ENCODE measurements around the gene EPOP.

EPOP gene

DNA sequence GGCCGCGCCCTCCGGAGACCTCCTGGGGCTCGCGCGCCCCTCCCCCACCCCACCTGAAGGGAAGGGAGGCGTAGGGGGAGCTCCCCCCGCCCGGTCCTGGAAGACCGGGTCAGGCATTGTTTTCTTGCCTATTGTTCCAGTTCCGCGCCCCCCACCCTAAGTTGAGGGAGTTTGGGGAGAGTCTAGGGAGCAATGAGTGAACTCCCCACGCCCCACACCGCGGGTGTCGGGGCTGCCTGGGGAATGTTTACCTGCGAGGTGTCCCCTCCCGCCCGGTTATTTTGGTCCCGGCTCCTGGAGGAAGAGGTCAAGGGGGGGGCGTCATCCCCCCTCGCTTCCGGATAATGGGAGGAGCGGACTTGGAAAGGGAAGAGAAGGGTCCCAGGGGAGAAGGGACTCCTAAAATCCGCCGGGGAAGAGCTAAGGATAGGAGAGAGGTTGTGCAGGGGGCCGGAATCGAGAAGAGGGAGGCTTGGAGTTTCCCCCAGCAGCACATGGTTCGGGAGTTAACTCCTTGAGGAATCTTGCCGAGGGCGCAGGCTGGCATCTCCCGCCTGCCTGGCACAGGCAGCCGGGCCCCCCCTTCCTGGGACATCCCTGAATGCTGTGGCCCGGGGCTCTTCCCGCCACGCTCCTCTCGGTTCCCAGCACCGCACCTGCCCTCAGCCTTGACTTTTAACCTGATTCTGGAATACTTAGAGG lies 31.2 kb upstream of the EPOP start:
- no peak for DNase-seq

DNA sequence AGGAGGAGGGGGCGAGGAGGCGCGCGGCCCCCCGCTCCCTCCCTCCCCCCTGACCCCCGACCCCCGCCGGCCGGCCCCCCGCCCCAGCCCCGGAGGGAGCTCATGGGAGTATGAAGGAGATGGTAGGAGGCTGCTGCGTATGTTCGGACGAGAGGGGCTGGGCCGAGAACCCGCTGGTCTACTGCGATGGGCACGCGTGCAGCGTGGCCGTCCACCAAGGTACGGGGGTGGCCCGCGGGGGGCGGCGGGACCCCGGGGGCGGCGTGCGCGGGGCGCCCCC lies 30.7 kb upstream of the EPOP start:
- DNase-seq, result no peak

DNA sequence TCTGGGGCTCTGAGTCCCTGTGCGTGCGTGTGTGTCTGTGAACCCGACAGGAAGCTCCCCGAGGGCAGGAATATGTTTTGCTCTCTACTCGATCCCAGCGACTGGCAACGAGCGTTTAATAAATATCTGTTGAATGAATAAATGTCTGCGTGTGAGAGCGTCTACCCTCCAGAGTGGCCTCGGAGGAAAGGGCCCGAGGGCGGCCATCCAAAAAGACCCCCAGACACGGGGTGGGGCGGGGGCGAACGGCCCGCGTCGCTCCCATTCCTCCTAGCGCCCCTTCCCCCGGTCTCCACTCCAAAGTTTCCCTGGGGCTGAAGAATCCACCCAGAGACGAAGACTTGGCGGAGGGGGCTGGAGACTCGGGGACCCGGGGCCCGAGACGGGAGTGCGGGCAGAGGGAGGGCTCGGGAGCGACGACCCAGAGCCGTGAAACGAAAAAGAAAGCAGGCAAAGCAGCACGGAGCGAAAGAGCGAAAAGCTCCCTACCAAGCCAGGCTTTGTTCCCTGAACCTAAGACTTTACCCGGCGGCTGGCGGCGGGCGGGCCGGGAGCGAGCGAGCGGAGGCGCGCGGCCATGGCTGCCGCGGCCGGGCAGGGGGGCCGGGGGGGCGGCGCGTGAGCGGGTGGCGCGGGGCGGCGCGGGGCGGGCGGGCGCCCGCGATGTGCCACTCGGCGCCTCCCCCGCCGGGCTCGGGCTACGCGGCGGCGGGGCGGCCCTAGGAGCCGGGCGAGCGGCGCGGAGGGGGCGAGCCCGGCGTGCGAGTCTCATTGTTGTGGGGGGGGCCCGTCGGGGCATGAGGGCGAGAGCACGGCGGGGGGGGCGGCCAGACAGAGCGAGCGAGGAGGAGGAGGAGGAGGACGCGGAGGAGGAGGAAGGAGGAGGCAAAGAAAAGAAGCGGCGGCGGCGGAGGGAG lies 30.1 kb upstream of the EPOP start, which contains the start of gene MLLT6:
Gene MLLT6 (plus strand): TSS at position 668 of the 917 bp plus-strand sequence. CDS start 360 bp downstream, outside the sequence.
- DNase-seq, result peak; percentile 71

DNA sequence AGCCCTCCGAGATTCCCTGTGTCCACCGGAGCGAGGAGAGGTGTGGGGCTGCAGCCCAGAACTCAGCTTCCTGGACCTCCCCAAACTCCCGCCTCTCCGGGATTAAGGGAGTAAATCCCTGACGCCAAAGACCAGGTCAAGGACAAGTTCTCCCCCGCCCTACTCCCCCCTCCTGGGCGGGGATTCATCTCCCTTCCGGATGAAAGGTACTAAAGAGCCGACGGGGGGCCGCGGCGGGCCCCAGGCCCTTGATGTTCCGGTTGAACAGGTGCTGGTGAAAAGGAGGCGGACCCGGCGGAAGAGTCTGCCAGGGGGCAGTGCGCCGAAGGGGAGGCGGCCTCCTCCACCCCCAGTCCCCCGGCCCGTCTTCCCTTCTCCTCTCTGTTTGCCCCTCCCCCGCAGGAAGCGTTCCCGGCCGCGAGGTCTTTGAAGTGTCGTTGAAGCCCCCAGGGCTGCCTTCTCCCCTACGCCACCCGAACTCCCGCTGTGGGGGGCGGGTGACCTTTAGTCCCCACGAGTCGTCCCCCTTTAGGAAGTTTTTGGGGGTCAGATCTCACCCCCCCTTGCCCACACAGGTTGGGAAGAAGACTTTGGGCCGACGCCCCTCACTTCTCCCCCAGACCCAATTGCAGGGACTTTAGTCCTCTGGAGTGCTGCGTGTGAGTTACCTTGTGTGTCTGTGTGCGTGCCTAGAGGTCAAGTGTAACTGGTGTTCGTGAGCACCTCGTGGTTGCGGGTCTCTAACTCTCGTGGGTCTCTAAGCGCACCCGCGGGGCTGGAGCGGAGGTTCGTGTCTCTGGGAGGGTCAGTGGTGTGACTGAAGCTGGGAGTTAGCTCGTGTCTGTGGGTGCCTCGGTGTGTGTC lies 29.2 kb upstream of the EPOP start:
- peak; percentile 94 for DNase-seq

DNA sequence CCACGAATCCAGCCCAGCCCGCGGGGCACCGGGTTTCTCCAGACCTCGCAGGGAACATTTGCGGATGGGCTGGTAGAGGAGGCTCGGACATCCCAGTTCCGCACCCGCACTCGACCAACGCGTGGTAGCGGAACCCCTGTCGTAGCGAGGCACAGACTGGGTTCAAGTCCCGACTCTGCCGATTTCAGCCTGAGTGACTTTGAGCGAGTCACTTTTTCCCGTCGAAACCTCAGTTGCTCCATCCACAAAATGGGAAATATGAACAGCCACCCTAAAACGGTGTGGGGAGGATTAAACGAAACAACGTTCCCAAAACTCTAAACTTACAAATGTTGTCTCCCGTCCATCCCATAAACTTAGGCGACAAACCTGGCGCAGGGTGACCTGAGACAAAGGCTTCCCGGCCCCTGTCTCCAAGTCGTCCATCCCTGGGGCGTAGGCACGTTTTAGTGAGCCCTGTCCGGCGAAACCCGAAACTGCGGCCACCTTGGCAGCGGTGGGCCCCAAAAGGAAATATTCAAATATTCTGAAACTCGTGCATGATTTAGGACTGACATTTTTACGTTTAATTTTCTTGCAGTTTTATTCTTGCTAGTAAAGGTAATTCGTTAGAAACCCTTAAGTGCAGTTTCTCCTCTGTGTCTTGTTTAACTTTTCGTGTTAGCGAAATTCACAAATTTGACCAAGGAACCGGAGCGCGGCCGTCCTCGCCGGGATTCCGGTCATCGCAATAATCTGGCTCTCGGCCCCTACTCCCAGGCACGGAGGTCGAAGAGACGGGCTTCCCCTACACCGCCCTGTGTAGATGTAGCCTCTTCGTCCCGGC lies 28.4 kb upstream of the EPOP start:
- DNase-seq, result peak; percentile 45

DNA sequence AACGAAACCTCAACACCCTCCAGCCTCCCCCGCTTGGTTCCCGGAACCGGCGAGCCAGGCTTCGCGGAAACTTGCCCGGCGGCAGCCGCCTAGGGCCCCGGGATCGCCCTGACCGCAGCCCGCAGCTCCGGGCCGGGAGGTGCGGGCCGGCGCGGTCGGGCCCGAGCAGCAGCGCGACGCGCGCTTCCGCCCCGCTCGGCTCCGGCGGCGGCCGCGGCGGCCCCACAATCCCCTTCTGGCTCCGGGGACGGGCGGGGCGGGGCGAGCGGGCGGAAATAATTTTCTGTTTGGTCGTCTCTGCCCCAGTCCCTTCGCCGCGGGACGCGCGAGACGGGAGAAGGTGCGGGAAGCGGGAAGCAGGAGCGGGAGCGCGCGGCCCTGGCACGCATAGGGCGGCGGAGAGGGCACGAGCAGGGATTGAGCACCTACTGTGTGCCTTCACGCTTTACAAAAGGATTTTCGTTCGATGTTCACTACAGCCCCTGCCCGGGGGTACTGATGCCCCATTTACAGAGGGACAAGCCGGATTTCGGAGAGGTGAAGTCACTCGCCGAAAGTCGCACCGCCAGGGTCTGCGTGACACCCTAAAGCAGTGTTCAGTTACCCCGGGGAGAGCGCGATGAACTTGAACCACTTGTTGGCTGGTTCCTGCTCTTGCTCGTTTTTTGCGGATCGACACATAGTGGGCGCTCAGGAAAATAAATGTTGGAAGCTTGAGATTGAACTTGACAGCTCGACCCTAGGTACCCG lies 27.6 kb upstream of the EPOP start:
- peak; percentile 88 for DNase-seq

DNA sequence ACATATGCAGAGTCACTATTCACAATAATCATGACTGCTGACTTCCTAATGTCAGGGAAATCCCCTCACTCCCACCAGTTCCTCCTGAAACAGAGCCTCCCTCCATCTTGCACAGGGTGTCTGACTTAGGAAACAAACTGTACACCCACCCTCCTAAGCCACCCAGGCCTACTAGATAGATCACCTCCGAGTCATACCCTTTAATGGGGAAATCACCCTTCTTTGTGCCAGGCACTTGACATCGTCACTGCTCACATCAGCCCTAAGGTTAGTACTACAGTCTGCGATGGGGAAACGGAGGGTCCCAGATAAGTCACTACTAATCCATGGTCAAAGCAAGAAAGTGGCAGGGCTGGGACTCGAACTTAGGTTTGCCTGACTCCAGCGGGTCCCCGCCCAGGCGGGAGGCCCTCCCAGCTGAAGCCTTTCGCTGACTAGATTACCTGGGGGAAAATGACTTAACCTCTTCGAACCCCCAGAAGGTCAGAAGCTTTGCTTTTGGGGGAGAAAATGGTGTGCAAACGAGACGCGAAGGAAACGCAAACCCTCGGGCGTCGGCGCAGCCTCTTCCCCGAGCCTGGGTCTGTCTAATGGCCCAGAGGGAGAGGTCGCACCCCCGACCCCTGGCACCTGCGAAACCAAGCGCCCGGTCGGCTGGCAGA lies 26.9 kb upstream of the EPOP start:
- DNase-seq, result peak; percentile 87

DNA sequence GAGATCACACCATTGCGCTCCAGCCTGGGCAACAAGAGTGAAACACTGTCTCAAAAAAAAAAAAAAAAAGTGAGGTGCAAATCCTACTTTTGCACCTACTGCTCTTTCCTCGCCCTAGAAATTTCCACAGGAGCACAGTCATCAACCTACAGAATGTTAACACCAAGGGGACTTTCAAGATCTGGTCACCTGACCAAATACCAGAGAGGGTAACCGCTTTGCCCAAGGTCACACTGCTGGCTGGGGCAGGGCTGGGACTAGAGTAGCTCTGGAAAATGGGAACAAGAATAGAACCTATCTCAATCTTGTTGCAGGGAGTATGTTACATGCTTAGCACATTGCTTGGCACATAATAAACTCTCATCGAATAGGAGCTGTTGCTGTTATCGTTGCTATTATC lies 24.0 kb upstream of the EPOP start:
- DNase-seq, result no peak

DNA sequence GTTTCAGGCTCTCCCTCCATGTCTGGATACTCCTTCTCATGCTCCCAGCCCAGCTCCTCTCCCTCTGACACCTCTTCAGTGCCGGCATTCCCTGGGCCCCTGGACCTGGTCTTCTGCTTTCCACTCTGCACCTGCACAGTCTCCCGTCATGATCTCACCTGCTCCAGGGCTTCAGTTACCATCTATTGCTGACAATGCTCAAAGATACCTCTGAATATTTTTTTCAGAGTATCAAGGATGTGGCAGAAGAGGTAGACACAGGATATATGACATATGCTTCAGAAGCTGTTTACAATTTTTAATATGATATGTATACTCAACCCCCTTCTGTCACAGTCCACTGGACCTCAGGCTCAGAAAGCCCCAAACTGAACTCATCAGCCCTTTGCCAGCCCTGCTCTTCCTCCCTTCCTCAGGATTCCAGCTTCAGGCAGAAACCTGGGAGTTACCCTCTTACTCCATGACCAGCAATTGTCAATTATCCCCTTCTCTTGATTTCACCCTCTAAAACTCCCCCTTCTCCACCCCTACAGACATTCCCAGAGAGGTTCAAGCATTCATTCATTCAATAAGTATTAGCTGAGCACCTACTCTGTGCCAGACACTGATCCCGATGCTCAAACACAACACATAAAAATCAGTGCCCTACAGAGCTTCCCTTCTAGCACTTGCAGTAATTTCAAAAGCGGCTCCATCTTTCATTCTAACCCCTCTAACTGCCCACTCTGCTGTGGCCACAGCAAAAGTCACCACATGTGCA lies 22.5 kb upstream of the EPOP start:
- no peak for DNase-seq

DNA sequence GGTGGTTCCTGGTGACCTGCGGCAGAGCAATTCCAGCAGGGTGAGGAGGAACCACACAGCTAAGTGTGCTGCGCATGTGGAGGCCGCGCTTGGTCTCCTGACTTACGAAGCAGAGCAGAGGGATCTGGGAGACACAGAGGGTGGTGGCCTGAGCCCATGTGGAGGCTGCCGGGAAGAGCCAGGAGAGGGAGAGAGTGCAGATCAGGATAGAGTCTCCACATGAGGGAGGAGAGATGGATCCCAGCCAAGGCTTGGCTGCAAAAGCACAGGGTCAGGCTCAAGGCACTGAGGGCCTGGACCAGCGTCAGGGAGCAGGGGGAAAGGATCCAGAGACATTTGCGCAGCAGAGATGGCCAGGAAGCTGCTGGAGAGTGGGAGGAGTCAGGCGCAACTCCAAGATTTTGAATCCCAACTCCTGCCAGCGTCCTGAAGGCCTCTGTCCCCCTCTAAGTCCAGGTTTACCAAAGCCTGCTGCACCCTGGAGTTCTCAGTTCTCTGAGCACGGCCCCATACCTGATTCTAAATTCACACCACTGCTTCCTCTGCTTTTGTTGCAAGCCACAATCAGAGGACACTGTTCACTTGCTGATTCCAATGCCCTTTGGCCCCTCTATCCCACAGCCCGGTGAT lies 19.1 kb upstream of the EPOP start:
- DNase-seq, result no peak

DNA sequence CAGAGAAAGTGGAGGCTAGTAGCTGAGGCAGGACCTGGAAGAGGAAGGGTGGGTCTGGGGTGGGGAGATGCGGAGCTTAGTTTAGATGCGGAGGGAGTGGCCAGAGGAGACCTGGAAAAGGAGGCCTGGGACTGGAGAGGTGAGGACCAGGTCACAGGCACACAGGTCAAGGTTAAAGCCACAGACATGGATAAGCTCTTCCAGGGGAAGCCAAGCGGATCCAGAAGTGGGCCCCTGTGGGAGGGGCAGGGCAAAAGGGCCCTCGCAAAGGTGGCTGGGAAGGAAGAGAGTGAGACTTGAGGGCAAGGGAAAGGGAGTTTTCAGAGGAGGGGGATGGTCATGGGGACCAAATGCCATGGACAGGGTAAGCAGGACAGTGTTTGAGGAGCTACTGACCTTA lies 16.4 kb upstream of the EPOP start:
- DNase-seq, result no peak

DNA sequence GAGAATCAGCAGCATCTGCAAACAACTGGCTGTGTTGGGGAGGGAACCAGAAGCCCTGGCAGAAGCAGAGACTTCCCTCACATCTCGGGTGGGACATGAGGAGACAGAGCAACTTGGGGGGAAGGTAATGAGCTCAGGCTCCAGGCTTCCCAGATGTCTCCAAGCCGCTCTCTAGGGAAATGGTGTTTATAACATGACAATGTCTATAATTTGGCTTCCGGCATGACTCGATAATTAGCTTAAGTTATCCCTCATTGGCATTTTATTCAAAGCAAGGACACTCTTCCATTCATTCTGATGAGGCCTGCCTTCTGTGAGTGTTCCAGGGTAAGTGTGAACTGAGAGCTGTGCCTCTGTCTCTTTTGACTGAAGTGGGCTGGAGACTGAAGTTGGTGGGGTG lies 15.6 kb upstream of the EPOP start:
- DNase-seq, result no peak

DNA sequence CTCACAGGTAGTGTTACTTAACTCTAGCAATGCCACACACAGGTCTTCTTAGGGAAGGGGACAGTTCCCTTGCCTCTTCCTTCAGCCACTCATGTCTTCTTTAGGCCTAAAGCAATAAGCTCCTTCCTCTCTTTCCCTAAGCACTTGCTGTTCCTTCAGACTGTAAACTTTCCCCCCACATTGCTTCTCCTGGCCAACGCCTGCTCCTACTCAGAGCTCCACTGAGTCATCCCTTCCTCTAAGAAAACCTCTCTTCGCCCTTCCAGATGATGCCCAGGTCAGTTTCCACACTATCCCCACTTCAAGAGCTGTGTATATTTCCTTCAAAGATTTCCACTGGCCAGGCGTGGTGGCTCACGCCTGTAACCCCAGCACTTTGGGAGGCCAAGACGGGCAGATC lies 12.5 kb upstream of the EPOP start:
- DNase-seq, result no peak

DNA sequence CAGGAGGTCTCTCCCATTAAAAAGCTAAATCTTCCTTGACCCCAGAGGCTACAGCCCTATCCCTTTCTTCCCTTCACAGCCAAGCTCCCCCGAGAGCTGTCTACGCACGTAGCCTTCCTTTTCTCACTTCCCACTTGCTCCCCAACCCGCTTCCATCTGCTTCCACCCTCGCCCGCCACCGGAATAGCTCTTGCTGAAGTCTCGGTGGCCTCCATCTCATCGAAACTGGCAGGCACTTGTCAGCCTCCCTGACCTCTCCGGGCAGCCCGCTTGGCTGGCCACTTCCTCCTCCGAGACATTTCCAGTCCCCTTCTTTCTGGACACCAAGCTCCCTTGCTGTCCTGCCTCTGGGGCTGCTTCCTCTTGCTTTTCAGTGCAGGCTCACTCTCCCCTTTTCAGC lies 10.7 kb upstream of the EPOP start:
- no peak for DNase-seq

DNA sequence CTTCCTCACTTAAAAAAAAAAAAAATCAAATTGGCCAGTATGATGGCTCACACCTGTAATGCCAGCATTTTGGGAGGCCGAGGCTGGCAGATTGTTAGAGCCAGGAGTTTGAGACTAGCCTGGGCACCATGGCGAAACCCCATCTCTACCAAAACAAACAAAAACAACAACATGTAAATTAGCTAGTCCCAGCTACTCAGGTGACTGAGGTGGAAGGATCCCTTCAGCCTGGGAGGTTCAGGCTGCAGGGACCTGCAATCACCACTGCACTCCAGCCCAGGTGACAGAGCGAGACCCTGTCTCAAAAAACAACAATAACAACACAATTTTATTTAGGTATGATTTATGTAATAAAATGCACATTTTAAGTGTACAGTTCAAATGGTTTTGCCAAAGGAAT lies 6.3 kb upstream of the EPOP start:
- DNase-seq, result no peak

DNA sequence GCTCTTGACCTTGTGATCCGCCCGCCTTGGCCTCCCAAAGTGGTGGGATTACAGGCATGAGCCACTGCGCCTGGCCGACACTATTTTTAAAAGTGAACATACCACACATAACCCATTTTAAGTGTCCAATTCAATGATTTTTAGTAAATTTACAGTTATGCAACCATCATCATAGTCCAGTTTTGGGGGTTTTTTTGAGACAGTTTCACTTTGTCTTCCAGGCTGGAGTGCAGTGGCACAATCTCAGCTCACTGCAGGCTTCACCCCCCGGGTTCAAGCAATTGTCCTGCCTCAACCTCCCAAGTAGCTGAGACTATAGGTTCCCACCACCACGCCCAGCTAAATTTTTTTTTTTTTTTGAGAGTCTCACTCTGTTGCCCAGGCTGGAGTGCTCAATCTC lies 3.1 kb upstream of the EPOP start:
- no peak for DNase-seq

DNA sequence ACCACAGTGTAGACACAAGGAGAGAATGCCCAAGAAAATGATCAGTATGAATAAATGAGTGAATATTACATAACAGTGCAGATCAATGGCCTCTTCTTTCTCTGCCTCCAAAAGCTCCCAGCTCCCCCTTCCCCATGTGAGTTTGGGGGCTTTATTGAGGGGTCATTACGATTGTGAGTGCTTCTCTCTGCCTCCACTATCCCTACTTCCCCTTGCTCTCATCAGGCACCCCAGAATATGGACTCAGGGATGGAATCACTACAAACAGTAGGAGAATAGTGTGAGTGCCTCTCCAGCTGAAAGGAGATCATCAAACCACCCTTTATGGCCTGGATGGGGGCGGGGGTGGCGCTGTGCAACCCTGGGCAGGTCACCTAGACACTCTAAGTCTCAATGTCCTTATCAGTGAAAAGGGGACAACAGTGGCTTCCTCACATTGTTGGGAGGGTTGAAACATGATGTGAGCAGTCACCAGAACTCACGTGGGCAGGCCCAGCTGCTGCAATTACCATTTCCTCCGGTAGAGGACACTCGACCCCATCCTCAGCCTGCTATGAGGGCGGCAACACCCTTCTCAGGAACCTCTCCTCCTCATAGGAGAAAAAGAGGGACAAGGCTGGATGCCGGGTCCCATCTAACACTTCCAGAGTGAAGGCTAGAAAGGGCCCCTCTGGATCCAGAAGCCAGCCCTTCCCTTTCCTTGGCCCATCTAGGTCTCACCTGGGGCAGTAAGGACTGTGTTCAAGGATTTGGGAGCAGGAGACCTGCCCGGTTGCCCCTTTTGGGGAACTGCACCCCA lies 2.1 kb upstream of the EPOP start:
- DNase-seq, result peak; percentile 91

DNA sequence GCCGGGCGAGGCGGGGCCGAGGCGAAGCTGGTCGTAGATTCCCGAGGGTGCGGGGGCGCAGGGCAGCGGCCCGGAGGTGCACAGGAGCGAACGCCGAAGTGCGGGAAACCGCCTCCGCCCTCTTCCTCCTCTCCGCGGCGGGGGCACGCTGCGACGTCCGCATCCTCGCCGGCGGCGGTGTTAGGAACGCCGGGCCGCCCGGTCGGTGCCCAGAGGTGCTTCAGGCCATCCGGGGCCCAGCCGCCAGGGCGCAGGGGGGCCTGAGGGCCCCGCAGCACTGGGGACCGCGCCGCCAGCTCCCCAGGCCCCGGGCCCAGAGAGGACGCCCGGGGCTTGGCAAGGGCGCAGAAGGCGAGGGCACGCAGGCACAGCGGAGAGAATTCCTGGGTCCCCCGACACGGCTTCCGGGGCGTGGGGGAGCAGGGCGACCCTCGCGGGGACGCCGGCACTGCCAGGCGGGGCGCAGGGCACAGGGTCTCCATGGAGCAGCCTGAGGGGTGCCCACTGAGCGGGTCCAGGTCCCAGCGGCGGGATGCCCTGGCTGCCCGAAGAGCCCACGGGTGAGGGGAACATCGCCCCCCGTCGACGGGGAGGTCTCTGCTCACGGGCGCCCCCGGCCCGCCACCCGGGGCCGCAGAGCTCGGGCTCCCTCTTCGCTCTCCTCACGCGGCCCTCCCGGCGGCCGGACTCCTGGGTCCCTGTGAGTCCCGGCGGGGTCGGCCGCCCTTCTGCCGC lies 576 bp downstream of the EPOP start:
- peak; percentile 37 for DNase-seq

DNA sequence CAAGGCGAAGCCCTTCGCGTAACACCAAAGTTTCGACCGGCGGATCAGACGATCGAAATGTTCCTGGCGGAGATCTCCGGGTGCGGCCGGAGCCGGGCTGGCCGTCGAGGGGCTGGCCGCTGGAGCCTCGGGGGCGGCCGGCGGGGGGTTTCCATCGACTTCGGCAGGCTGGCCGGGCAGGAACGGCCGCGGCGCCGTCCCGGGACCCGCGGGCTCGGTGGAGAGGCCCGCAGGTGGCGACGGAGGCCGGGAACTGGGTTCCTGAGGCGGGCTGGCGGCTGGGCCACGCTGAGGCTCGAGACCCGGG lies 1.1 kb downstream of the EPOP start:
- DNase-seq, result no peak
